ENCODE results near the gene COL4A2. TPM values are rescaled to one million over a fixed set of nuclear protein-coding genes. Genes with fewer than 3 reads are reported as not detected.

Gene COL4A2
- polyA plus RNA-seq, 1 donor (not counting 4 experiments of a cell fraction or from before 2014, with no cell fraction given) = 30.7 TPM

- H3K79me2 ChIP-seq (ENCODE audit: control insufficient read depth, insufficient read depth, low read length) = no peaks in the 10 kb centered on the region
- H3K4me2 ChIP-seq (ENCODE audit: control insufficient read depth, extremely low read depth, insufficient read depth, low read depth, low read length) = no peak overlapping the region
- H3K9ac ChIP-seq (ENCODE audit: control insufficient read depth, extremely low read depth, insufficient read depth, low read length) = no peak overlapping the region
These were observed 65.6 kb downstream of the COL4A2 start for GRCh38 chr13:110372676-110373075.

GRCh38 chr13:110373617-110374016 lies 66.5 kb downstream of the COL4A2 start:
- H4K20me1 ChIP-seq (ENCODE audit: control insufficient read depth, extremely low read depth, insufficient read depth, low read length) = no peaks in the 10 kb centered on the region
- no peaks in the 10 kb centered on the region for H3K9me3 ChIP-seq (ENCODE audit: control insufficient read depth, low read depth, low read length)
- H3K9ac ChIP-seq (ENCODE audit: control insufficient read depth, extremely low read depth, insufficient read depth, low read length) = no peak overlapping the region
- TF ChIP-seq EZH2 (IDR thresholded peaks at IDR 0.05; ENCODE audit: low read length) (no peak), CTCF (optimal IDR thresholded peaks at IDR 0.05 in 1 of 3, IDR thresholded peaks at IDR 0.05 in 1 of 3, conservative IDR thresholded peaks at IDR 0.05 in 1 of 3; ENCODE audit: extremely low read depth in 1 of 3, insufficient read depth in 2 of 3, low read length in 3 of 3) (no peak)
- no peaks in the 10 kb centered on the region for H3K9me1 ChIP-seq (ENCODE audit: control insufficient read depth, extremely low read depth, insufficient read depth, low read length)
- H2AFZ ChIP-seq (ENCODE audit: control insufficient read depth, low read length) = no peak overlapping the region
- H3K27ac ChIP-seq (ENCODE audit: control insufficient read depth, insufficient read depth, low read length) = no peak overlapping the region
- no peaks in the 10 kb centered on the region for H3K4me1 ChIP-seq (ENCODE audit: control insufficient read depth, extremely low read depth, insufficient read depth, low read length)
- H3K4me2 ChIP-seq (ENCODE audit: control insufficient read depth, extremely low read depth, insufficient read depth, low read depth, low read length) = no peak overlapping the region
- no peaks in the 10 kb centered on the region for H3K27me3 ChIP-seq (ENCODE audit: control insufficient read depth, extremely low read depth, insufficient read depth, low read length)
- H3K36me3 ChIP-seq (ENCODE audit: control insufficient read depth in 2 of 2, extremely low read depth in 1 of 2, insufficient read depth in 2 of 2, low read length in 2 of 2) = no peaks in the 10 kb centered on the region
- dilution Hi-C loops (cut with MboI; ENCODE audit: extremely low pct_ligation_motif_present, low sequenced_read_pairs) = no loop called here
- H3K4me3 ChIP-seq (ENCODE audit: control insufficient read depth in 2 of 3, extremely low read depth in 1 of 3, insufficient read depth in 2 of 3, low read depth in 1 of 3, low read length in 3 of 3) = no peak overlapping the region
- DNase-seq (ENCODE audit: low read depth, low spot score) = no peak
- H3K79me2 ChIP-seq (ENCODE audit: control insufficient read depth, insufficient read depth, low read length) = no peaks in the 10 kb centered on the region
- FAIRE-seq = no peak

More at GRCh38 chr13:110372676-110373075, 65.6 kb downstream of the COL4A2 start:
- Histone ChIP-seq H3K27ac (ENCODE audit: control insufficient read depth, insufficient read depth, low read length) (no peak overlapping the region), H3K9me1 (ENCODE audit: control insufficient read depth, extremely low read depth, insufficient read depth, low read length) (no peaks in the 10 kb centered on the region), H3K27me3 (ENCODE audit: control insufficient read depth, extremely low read depth, insufficient read depth, low read length) (no peaks in the 10 kb centered on the region), H3K4me3 (ENCODE audit: control insufficient read depth in 2 of 3, extremely low read depth in 1 of 3, insufficient read depth in 2 of 3, low read depth in 1 of 3, low read length in 3 of 3) (no peak overlapping the region), H3K9me3 (ENCODE audit: control insufficient read depth, low read depth, low read length) (no peaks in the 10 kb centered on the region), H2AFZ (ENCODE audit: control insufficient read depth, low read length) (no peak overlapping the region), H4K20me1 (ENCODE audit: control insufficient read depth, extremely low read depth, insufficient read depth, low read length) (no peaks in the 10 kb centered on the region), H3K4me1 (ENCODE audit: control insufficient read depth, extremely low read depth, insufficient read depth, low read length) (no peaks in the 10 kb centered on the region), H3K36me3 (ENCODE audit: control insufficient read depth in 2 of 2, extremely low read depth in 1 of 2, insufficient read depth in 2 of 2, low read length in 2 of 2) (no peaks in the 10 kb centered on the region)
- no peak for FAIRE-seq
- no peak for TF ChIP-seq CTCF (optimal IDR thresholded peaks at IDR 0.05 in 1 of 3, IDR thresholded peaks at IDR 0.05 in 1 of 3, conservative IDR thresholded peaks at IDR 0.05 in 1 of 3; ENCODE audit: extremely low read depth in 1 of 3, insufficient read depth in 2 of 3, low read length in 3 of 3)
- no peak for TF ChIP-seq EZH2 (IDR thresholded peaks at IDR 0.05; ENCODE audit: low read length)
- dilution Hi-C loops (cut with MboI; ENCODE audit: extremely low pct_ligation_motif_present, low sequenced_read_pairs) = no loop called here
- no peak for DNase-seq (ENCODE audit: low read depth, low spot score)

All from keratinocyte (primary cell).